ENCODE data around the gene PDXP. TPM values are rescaled to one million over a fixed set of nuclear protein-coding genes. Genes with fewer than 3 reads are reported as not detected.

PDXP gene
- total RNA-seq, 1 experiment from 2014 or later: 42.7 TPM

GRCh38 chr22:37631448-37632173 lies 26.9 kb upstream of the PDXP start:
- TF ChIP-seq JUND (IDR thresholded peaks at IDR 0.05) (no peak), ZNF274 (IDR thresholded peaks at IDR 0.05; ENCODE audit: low read depth, low read length) (no peak), CBX3 (IDR thresholded peaks at IDR 0.05; ENCODE audit: low read depth) (no peak), EZH2phosphoT487 (IDR thresholded peaks at IDR 0.05; ENCODE audit: borderline replicate concordance) (no peak), CTCF (IDR thresholded peaks at IDR 0.05 in 2 of 3, conservative IDR thresholded peaks at IDR 0.05 in 1 of 3; ENCODE audit: borderline replicate concordance in 1 of 3, insufficient read depth in 1 of 3, low read depth in 2 of 3, low read length in 2 of 3) (no peak), EZH2 (IDR thresholded peaks at IDR 0.05) (no peak), TCF7L2 (IDR thresholded peaks at IDR 0.05; ENCODE audit: borderline replicate concordance, extremely low read depth, insufficient read depth, insufficient read length) (no peak), SP1 (IDR thresholded peaks at IDR 0.05; ENCODE audit: low read depth) (no peak), POLR2A (IDR thresholded peaks at IDR 0.05; ENCODE audit: borderline replicate concordance, extremely low read depth, insufficient read depth, insufficient read length) (no peak), YY1 (IDR thresholded peaks at IDR 0.05; ENCODE audit: extremely low read depth, insufficient replicate concordance, low read depth, low read length) (no peak), ZFX (IDR thresholded peaks at IDR 0.05) (no peak), EGR1 (IDR thresholded peaks at IDR 0.05; ENCODE audit: low read depth) (no peak), POLR2AphosphoS5 (IDR thresholded peaks at IDR 0.05; ENCODE audit: low read depth, low read length) (no peak), SRF (IDR thresholded peaks at IDR 0.05; ENCODE audit: low read depth) (no peak), RAD21 (IDR thresholded peaks at IDR 0.05; ENCODE audit: low read depth) (no peak)
- TF ChIP-seq, protein P1, sequence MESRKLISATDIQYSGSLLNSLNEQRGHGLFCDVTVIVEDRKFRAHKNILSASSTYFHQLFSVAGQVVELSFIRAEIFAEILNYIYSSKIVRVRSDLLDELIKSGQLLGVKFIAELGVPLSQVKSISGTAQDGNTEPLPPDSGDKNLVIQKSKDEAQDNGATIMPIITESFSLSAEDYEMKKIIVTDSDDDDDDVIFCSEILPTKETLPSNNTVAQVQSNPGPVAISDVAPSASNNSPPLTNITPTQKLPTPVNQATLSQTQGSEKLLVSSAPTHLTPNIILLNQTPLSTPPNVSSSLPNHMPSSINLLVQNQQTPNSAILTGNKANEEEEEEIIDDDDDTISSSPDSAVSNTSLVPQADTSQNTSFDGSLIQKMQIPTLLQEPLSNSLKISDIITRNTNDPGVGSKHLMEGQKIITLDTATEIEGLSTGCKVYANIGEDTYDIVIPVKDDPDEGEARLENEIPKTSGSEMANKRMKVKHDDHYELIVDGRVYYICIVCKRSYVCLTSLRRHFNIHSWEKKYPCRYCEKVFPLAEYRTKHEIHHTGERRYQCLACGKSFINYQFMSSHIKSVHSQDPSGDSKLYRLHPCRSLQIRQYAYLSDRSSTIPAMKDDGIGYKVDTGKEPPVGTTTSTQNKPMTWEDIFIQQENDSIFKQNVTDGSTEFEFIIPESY (IDR thresholded peaks at IDR 0.05; ENCODE audit: extremely low read depth, insufficient replicate concordance, low read length): no peak
- TF ChIP-seq, protein P2, sequence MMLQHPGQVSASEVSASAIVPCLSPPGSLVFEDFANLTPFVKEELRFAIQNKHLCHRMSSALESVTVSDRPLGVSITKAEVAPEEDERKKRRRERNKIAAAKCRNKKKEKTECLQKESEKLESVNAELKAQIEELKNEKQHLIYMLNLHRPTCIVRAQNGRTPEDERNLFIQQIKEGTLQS (IDR thresholded peaks at IDR 0.05): no peak
- TF ChIP-seq, protein P3, sequence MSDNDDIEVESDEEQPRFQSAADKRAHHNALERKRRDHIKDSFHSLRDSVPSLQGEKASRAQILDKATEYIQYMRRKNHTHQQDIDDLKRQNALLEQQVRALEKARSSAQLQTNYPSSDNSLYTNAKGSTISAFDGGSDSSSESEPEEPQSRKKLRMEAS (IDR thresholded peaks at IDR 0.05): no peak
- TF ChIP-seq, protein P4, sequence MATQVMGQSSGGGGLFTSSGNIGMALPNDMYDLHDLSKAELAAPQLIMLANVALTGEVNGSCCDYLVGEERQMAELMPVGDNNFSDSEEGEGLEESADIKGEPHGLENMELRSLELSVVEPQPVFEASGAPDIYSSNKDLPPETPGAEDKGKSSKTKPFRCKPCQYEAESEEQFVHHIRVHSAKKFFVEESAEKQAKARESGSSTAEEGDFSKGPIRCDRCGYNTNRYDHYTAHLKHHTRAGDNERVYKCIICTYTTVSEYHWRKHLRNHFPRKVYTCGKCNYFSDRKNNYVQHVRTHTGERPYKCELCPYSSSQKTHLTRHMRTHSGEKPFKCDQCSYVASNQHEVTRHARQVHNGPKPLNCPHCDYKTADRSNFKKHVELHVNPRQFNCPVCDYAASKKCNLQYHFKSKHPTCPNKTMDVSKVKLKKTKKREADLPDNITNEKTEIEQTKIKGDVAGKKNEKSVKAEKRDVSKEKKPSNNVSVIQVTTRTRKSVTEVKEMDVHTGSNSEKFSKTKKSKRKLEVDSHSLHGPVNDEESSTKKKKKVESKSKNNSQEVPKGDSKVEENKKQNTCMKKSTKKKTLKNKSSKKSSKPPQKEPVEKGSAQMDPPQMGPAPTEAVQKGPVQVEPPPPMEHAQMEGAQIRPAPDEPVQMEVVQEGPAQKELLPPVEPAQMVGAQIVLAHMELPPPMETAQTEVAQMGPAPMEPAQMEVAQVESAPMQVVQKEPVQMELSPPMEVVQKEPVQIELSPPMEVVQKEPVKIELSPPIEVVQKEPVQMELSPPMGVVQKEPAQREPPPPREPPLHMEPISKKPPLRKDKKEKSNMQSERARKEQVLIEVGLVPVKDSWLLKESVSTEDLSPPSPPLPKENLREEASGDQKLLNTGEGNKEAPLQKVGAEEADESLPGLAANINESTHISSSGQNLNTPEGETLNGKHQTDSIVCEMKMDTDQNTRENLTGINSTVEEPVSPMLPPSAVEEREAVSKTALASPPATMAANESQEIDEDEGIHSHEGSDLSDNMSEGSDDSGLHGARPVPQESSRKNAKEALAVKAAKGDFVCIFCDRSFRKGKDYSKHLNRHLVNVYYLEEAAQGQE (IDR thresholded peaks at IDR 0.05; ENCODE audit: low read depth): no peak
- no peak for ATAC-seq
- Histone ChIP-seq H4K20me1 (ENCODE audit: insufficient read depth) (no peaks in the 10 kb centered on the region), H3K36me3 (ENCODE audit: control insufficient read depth in 1 of 2, insufficient read depth in 2 of 2, low read length in 2 of 2) (no peaks in the 10 kb centered on the region; a peak in 1 of 4 replicates), H3K9me3 (ENCODE audit: control insufficient read depth in 1 of 2, insufficient read depth in 1 of 2, low read depth in 1 of 2, low read length in 2 of 2) (no peaks in the 10 kb centered on the region), H3K27ac (ENCODE audit: low read depth, low read length) (no peak overlapping the region), H3K27me3 (ENCODE audit: insufficient read depth, low read length) (no peaks in the 10 kb centered on the region), H3K4me3 (replicated peaks in 1 of 2; ENCODE audit: low read depth in 1 of 2, low read length in 2 of 2) (no peak overlapping the region), H3K79me2 (ENCODE audit: insufficient read depth, low read length) (no peaks in the 10 kb centered on the region), H3K4me2 (ENCODE audit: low read length) (no peak overlapping the region), H3K9ac (ENCODE audit: low read length) (no peak overlapping the region), H3K9me2 (ENCODE audit: insufficient read depth) (no peaks in the 10 kb centered on the region), H3K4me1 (ENCODE audit: control insufficient read depth in 1 of 2, insufficient read depth in 2 of 2, low read length in 2 of 2) (peaks cover 5 to 16% of the 10 kb centered on the region in 2 experiments; a peak in 3 of 4 replicates), H2AFZ (ENCODE audit: low read depth, low read length, poor library complexity, severe bottlenecking) (no peak overlapping the region)
- no TSS peak for BruUV-seq (replicated peaks)
- CTCF ChIA-PET: interaction anchor here (5.6 kb wide), 1 partner anchor 12 kb away, joined by 30 read pairs; no protein-coding TSS in a partner anchor
- DNase-seq (ENCODE audit: low read depth, low spot score): no peak
- POLR2A ChIA-PET: interaction anchor here (0.8 kb wide), 1 partner anchor 26 kb away, joined by 3 read pairs; the partner anchor contains the start of gene PDXP
- RAD21 ChIA-PET (ENCODE audit: low non-redundant PET in 1 of 2, low total read pairs in 2 of 2, uncharacterized antibody in 2 of 2, unreplicated experiment in 2 of 2): no interaction called here
- intact Hi-C loops (cut with micrococcal nuclease): no loop called here

All from HCT116 (cell line).